Endothelial cell of umbilical vein (primary cell): ENCODE measurements around the gene HSPG2.

Experiments used
- CTCF ChIP-seq, 2 donors: IDR thresholded peaks; 1 replicate in 1 of 2; 2 replicates in 1 of 2; pipeline ENCODE4 v1.5.1; 2011; ENCODE audit warnings: low read length in 2 of 2, mild to moderate bottlenecking in 2 of 2, moderate library complexity in 2 of 2, control low read depth in 1 of 2, inconsistent platforms in 1 of 2, low read depth in 1 of 2; ENCODE audit not compliant: insufficient read depth in 1 of 2; ENCODE audit errors: extremely low read depth in 1 of 2
- EZH2 ChIP-seq: IDR thresholded peaks from 2 replicates; pipeline ENCODE4 v1.6.1; 2012; ENCODE audit warnings: borderline replicate concordance, low read depth, mild to moderate bottlenecking, moderate library complexity, low read length, inconsistent platforms; ENCODE audit not compliant: severe bottlenecking
- JUN ChIP-seq: IDR thresholded peaks from 2 replicates; pipeline ENCODE4 v1.6.1; 2011; ENCODE audit warnings: borderline replicate concordance, low read depth; ENCODE audit not compliant: insufficient read length, insufficient read depth
- MAX ChIP-seq: IDR thresholded peaks from 2 replicates; pipeline ENCODE4 v1.6.1; 2011; ENCODE audit not compliant: insufficient read depth, insufficient read length
- MYC ChIP-seq: IDR thresholded peaks from one replicate; pipeline ENCODE4 v1.6.1; 2011; ENCODE audit warnings: mild to moderate bottlenecking, low read depth, low read length
- POLR2A ChIP-seq: IDR thresholded peaks from 2 replicates; pipeline ENCODE4 v1.6.1; 2012; ENCODE audit warnings: low read depth, mild to moderate bottlenecking, control low read depth, low read length
- POLR2AphosphoS5 ChIP-seq: IDR thresholded peaks from 2 replicates; pipeline ENCODE4 v1.6.1; 2012; ENCODE audit warnings: low read depth, mild to moderate bottlenecking, control low read depth, low read length, moderate library complexity; ENCODE audit not compliant: insufficient read depth

GRCh38 chr1:21938732-21939538 lies 1.8 kb upstream of the HSPG2 start:
- TF ChIP-seq MAX (no peak), POLR2A (no peak), CTCF (IDR thresholded peaks at IDR 0.05; ENCODE audit: extremely low read depth in 1 of 2, insufficient read depth in 1 of 2, low read depth in 1 of 2, low read length in 2 of 2) (no peak), POLR2AphosphoS5 (peak; percentile 71), EZH2 (no peak), JUN (peak; percentile 13), MYC (no peak)
